ENCODE results near the gene NKX6-2. TPM values are rescaled to one million over a fixed set of nuclear protein-coding genes. Genes with fewer than 3 reads are reported as not detected.

Gene NKX6-2
- total and polyA plus RNA-seq, 4 donors, result 0.06 to 0.11 TPM; not detected in 2

GRCh38 chr10:132737390-132738048 is 48.4 kb downstream of the NKX6-2 start:
- 94 to 95% methylated on average over 16 of the region's 16 CpGs for WGBS, 2 donors
- H3K27me3 ChIP-seq (ENCODE audit: control insufficient read depth in 3 of 3, insufficient read depth in 3 of 3, low read length in 2 of 3), result no peaks in the 10 kb centered on the region
- DNase-seq, result no peak
- no peaks in the 10 kb centered on the region for H3K9me3 ChIP-seq (ENCODE audit: control insufficient read depth in 4 of 4, insufficient read depth in 3 of 4, low read length in 3 of 4)
- no peaks in the 10 kb centered on the region for H3K4me1 ChIP-seq (ENCODE audit: control insufficient read depth in 5 of 5, insufficient read depth in 5 of 5, low read length in 5 of 5)
- peaks cover 0 to 22% (median 1%) of the 10 kb centered on the region in 4 donors for H3K36me3 ChIP-seq (ENCODE audit: control insufficient read depth in 4 of 4, insufficient read depth in 4 of 4, low read length in 4 of 4)
- TF ChIP-seq, protein P1, sequence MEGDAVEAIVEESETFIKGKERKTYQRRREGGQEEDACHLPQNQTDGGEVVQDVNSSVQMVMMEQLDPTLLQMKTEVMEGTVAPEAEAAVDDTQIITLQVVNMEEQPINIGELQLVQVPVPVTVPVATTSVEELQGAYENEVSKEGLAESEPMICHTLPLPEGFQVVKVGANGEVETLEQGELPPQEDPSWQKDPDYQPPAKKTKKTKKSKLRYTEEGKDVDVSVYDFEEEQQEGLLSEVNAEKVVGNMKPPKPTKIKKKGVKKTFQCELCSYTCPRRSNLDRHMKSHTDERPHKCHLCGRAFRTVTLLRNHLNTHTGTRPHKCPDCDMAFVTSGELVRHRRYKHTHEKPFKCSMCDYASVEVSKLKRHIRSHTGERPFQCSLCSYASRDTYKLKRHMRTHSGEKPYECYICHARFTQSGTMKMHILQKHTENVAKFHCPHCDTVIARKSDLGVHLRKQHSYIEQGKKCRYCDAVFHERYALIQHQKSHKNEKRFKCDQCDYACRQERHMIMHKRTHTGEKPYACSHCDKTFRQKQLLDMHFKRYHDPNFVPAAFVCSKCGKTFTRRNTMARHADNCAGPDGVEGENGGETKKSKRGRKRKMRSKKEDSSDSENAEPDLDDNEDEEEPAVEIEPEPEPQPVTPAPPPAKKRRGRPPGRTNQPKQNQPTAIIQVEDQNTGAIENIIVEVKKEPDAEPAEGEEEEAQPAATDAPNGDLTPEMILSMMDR (IDR thresholded peaks at IDR 0.05; ENCODE audit: control extremely low read depth, extremely low read depth), result no peak
- H3K9ac ChIP-seq (ENCODE audit: insufficient read depth in 1 of 2, low read length in 2 of 2), result no peak overlapping the region
- no peak overlapping the region for H3K4me3 ChIP-seq
- no peak overlapping the region for H3K27ac ChIP-seq (ENCODE audit: low read depth in 1 of 2, low read length in 1 of 2)
- no peak for ATAC-seq (ENCODE audit: insufficient read depth, low FRiP score)

DNA sequence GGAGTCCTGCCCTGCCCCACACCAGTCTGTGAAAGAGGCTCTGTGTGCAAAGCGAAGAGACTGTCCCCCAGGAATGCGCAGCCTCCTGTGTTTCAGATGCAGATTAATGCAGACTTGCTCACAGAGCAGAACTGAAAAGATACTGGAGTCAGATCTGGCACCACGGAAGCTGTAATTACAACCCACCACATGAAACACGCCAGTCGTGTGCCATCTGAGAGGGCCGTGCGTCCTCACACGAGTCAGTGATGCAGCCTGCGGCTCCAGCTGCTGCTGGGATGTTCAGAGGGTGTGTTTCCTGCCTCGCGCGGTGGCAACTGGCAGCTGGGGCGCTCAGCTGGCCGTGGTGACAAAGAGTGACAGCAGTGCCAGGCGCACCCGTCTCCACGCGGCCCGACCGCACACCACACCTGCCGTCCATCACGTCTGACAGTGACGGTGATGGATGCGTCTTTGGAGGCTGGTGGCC is 50.0 kb downstream of the NKX6-2 start:
- H3K36me3 ChIP-seq (ENCODE audit: control insufficient read depth in 4 of 4, insufficient read depth in 4 of 4, low read length in 4 of 4), result peaks cover 0 to 19% (median 0%) of the 10 kb centered on the region in 4 donors
- WGBS, 2 donors, result 93 to 96% methylated on average over 24 of the region's 24 CpGs
- no peak overlapping the region for H3K9ac ChIP-seq (ENCODE audit: insufficient read depth in 1 of 2, low read length in 2 of 2)
- TF ChIP-seq, protein P1 (IDR thresholded peaks at IDR 0.05; ENCODE audit: control extremely low read depth, extremely low read depth), result no peak
- H3K27me3 ChIP-seq (ENCODE audit: control insufficient read depth in 3 of 3, insufficient read depth in 3 of 3, low read length in 2 of 3), result no peaks in the 10 kb centered on the region
- no peaks in the 10 kb centered on the region for H3K9me3 ChIP-seq (ENCODE audit: control insufficient read depth in 4 of 4, insufficient read depth in 3 of 4, low read length in 3 of 4)
- no peak overlapping the region for H3K27ac ChIP-seq (ENCODE audit: low read depth in 1 of 2, low read length in 1 of 2)
- no peaks in the 10 kb centered on the region for H3K4me1 ChIP-seq (ENCODE audit: control insufficient read depth in 5 of 5, insufficient read depth in 5 of 5, low read length in 5 of 5)
- no peak for DNase-seq
- no peak for ATAC-seq (ENCODE audit: insufficient read depth, low FRiP score)
- no peak overlapping the region for H3K4me3 ChIP-seq

- Histone ChIP-seq H3K36me3 (ENCODE audit: control insufficient read depth in 4 of 4, insufficient read depth in 4 of 4, low read length in 4 of 4) (peaks cover 0 to 19% (median 0%) of the 10 kb centered on the region in 4 donors), H3K27ac (ENCODE audit: low read depth in 1 of 2, low read length in 1 of 2) (no peak overlapping the region), H3K9me3 (ENCODE audit: control insufficient read depth in 4 of 4, insufficient read depth in 3 of 4, low read length in 3 of 4) (no peaks in the 10 kb centered on the region), H3K4me3 (no peak overlapping the region), H3K9ac (ENCODE audit: insufficient read depth in 1 of 2, low read length in 2 of 2) (no peak overlapping the region), H3K4me1 (ENCODE audit: control insufficient read depth in 5 of 5, insufficient read depth in 5 of 5, low read length in 5 of 5) (no peaks in the 10 kb centered on the region), H3K27me3 (ENCODE audit: control insufficient read depth in 3 of 3, insufficient read depth in 3 of 3, low read length in 2 of 3) (no peaks in the 10 kb centered on the region)
- no peak for ATAC-seq (ENCODE audit: insufficient read depth, low FRiP score)
- no peak for DNase-seq
- WGBS, 2 donors, result 94 to 95% methylated on average over 19 of the region's 19 CpGs
- TF ChIP-seq, protein P1 (IDR thresholded peaks at IDR 0.05; ENCODE audit: control extremely low read depth, extremely low read depth), result no peak
Measured at GRCh38 chr10:132735341-132735775, 50.6 kb downstream of the NKX6-2 start.

Measured in lung (tissue), 12 donors.